Activated B cell treated with CpG ODN at 0.5 μM for 24 hours (primary cell): ENCODE results near the gene BPIFB3. TPM values are rescaled to one million over a fixed set of nuclear protein-coding genes. Genes with fewer than 3 reads are reported as not detected.

Experiments
- ATAC-seq: fragments of 200-7000 bp; cut with Tn5 transposase; one replicate; pipeline ENCODE4 v1.10.0; 2021; ENCODE audit warnings: low read depth, mild to moderate bottlenecking, moderate library complexity
- CTCF ChIA-PET: fragments of 350-600 bp; sonication (Branson Sonifier 250); formaldehyde crosslinking; loops from one replicate; lab custom pipeline; 2021; ENCODE audit warnings: antibody characterized with exemption; lab: Charles Lee
- POLR2A ChIA-PET: fragments of 350-600 bp; sonication (Branson Sonifier 250); formaldehyde crosslinking; loops from one replicate; lab custom pipeline; 2021; ENCODE audit warnings: antibody characterized with exemption; lab: Charles Lee
- DNase-seq: peaks from one replicate; pipeline ENCODE4 v3.0.0; 2022
- H3K27ac Mint-ChIP-seq: one replicate; pipeline ENCODE4 v1.8.0; 2020; ENCODE audit warnings: mixed read lengths
- H3K27me3 Mint-ChIP-seq: one replicate; pipeline ENCODE4 v1.8.0; 2021; ENCODE audit warnings: mixed read lengths
- H3K36me3 Mint-ChIP-seq: one replicate; pipeline ENCODE4 v1.8.0; 2021; ENCODE audit warnings: low read depth, mixed read lengths
- H3K4me1 Mint-ChIP-seq: one replicate; pipeline ENCODE4 v1.8.0; 2021; ENCODE audit warnings: mixed read lengths
- H3K4me3 Mint-ChIP-seq: one replicate; pipeline ENCODE4 v1.8.0; 2020; ENCODE audit warnings: mild to moderate bottlenecking, mixed read lengths
- H3K9me3 Mint-ChIP-seq: one replicate; pipeline ENCODE4 v1.8.0; 2020; ENCODE audit warnings: mixed read lengths
- intact Hi-C: fragments of 100-400 bp; cut with micrococcal nuclease; formaldehyde crosslinking; loops from one replicate; pipeline ENCODE4 v1.15.1; 2024
- total RNA-seq: library from RNA; stranded (reverse); gene quantifications from 2 replicates; pipeline ENCODE4 v1.2.3, GENCODE V29; 2022
- TF ChIP-seq, protein P1 (sequence below): fragments of 200-600 bp; IDR thresholded peaks from one replicate; pipeline ENCODE4 v1.8.0; 2022; ENCODE audit warnings: antibody characterized with exemption, mild to moderate bottlenecking

The BPIFB3 gene
- total RNA-seq, 1 donor from 2014 or later: not detected

DNA sequence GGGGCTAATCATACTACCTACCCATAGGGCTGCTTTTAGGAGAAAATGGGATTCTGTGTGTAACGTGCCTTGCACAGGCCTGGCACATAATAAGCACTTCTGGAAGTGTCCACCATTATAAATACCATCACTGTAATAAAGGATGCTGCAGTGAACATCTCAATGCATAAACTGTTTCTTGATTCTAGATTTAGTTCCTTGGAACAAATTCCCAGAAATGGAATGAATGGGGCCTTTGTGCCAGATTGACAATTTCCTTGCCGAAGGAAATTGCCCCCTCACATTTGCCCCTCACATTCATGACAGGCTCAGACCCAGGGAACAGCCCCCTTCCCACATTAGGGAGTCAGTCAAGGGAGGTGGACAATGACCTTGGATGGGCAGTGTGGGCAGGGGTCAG, 55.0 kb downstream of the BPIFB3 start:
- POLR2A ChIA-PET: no interaction called here
- intact Hi-C loops: no loop called here
- Mint-ChIP-seq H3K4me1 (no peaks in the 10 kb centered on the region), H3K27me3 (peaks cover 4% of the 10 kb centered on the region), H3K27ac (no peak overlapping the region), H3K4me3 (no peak overlapping the region), H3K9me3 (no peaks in the 10 kb centered on the region), H3K36me3 (no peaks in the 10 kb centered on the region)
- ATAC-seq (no peak), DNase-seq (no peak)
- CTCF ChIA-PET: no interaction called here
- TF ChIP-seq, protein P1, sequence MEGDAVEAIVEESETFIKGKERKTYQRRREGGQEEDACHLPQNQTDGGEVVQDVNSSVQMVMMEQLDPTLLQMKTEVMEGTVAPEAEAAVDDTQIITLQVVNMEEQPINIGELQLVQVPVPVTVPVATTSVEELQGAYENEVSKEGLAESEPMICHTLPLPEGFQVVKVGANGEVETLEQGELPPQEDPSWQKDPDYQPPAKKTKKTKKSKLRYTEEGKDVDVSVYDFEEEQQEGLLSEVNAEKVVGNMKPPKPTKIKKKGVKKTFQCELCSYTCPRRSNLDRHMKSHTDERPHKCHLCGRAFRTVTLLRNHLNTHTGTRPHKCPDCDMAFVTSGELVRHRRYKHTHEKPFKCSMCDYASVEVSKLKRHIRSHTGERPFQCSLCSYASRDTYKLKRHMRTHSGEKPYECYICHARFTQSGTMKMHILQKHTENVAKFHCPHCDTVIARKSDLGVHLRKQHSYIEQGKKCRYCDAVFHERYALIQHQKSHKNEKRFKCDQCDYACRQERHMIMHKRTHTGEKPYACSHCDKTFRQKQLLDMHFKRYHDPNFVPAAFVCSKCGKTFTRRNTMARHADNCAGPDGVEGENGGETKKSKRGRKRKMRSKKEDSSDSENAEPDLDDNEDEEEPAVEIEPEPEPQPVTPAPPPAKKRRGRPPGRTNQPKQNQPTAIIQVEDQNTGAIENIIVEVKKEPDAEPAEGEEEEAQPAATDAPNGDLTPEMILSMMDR: no peak

DNA sequence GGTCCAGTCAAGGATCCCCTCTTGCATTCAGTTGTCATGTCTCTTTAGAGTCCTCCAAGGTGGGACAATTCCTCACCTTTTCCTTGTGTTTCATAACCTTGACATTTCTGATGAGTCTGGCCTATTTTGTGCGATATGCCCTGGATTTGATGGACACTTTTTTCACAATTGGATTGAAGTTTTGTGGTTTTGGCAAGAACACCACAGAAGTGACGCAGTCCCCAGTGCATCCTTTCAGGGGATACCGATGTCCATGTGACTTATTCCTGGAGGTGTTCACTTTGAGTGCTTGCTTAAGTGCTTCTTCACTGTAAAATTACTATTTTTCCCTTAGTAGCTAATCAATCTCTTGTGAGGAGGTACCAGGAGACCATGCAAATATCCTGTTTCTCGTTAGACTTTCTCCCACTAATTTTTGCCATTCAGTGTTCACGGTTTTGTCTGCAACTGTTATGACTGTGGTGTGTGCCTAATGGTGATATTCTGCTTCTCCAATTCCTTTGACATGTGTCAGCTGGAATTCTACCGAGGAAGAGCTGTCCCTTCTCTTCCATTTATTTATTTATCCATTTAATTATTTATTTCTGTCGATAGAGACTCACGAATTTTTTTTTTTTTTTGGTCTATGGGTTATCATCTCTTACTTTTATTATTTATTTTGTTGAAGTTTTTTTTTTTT, 56.6 kb downstream of the BPIFB3 start:
- CTCF ChIA-PET: no interaction called here
- TF ChIP-seq, protein P1: no peak
- POLR2A ChIA-PET: no interaction called here
- DNase-seq (no peak), ATAC-seq (no peak)
- H3K36me3 Mint-ChIP-seq: no peaks in the 10 kb centered on the region
- no peak overlapping the region for H3K4me3 Mint-ChIP-seq
- H3K9me3 Mint-ChIP-seq: no peaks in the 10 kb centered on the region
- H3K4me1 Mint-ChIP-seq: no peaks in the 10 kb centered on the region
- peaks cover 4% of the 10 kb centered on the region for H3K27me3 Mint-ChIP-seq
- no peak overlapping the region for H3K27ac Mint-ChIP-seq
- intact Hi-C loops: no loop called here

DNA sequence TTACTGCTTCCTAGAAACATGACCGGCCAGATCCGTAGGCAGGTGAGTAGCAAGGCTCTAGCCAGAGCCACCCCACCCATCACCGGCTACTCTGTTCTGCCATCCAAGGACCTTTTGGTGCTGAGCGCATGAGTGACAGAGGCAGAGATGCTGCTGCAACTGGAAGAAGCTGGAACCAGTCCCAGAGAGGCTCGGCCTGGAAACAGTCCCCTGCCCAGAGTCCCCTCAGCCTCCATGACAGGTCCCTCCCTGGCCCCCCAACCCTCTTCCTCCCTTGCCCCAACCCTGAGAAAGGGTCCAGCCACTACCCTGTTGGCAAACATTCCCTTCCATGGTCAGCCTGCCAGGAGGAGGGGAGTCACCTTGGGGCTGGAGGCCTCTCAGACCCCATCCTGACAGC, 57.6 kb downstream of the BPIFB3 start:
- ChIA-PET POLR2A (no interaction called here), CTCF (no interaction called here)
- Mint-ChIP-seq H3K27ac (no peak overlapping the region), H3K4me1 (no peaks in the 10 kb centered on the region), H3K36me3 (no peaks in the 10 kb centered on the region), H3K4me3 (no peak overlapping the region), H3K9me3 (no peaks in the 10 kb centered on the region), H3K27me3 (peaks cover 4% of the 10 kb centered on the region)
- TF ChIP-seq, protein P1: no peak
- ATAC-seq (no peak), DNase-seq (no peak)
- intact Hi-C loops: no loop called here

DNA sequence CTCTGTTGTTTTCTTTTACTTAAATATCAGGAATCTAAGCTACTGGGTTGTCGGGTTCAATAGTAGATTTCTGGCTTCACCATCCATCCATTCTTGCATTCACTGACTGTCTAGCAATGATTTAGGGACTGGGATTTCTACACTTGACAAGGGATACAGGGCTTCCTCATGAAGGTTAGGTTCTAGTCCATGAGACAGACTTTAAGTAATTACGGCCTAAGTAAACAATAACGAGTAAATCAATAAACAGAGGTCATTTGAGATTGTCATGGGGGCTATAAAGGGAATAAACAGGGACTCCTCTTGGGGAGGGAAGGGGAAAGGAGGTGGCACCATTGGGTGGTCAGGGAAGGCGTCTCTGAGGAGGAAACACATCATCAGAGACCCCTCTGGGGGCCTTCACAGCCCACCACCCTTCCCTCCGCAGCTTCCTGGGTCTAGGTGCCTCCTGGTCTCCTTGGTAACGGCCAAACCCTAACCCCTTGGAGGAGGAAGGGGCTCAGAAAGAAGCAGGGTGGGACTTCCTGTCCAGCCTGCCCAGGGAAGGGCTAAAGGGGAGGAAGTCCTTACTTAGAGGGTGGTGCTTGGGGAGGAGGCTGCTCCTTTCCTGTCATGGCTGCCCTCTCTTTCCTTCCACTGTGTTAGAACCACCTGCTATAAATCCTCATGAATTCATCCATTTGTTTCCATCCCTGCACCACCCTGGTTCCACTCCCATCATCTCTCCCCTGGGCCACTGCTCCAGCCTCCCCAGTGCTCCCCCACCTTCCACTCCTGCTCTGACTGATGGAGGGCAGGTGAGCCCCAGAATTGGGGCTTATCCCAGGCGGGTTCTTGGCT, 59.1 kb downstream of the BPIFB3 start:
- no peak overlapping the region for H3K4me3 Mint-ChIP-seq

More for the DNA sequence above, 59.1 kb downstream of the BPIFB3 start:
- DNase-seq: no peak
- CTCF ChIA-PET: no interaction called here
- TF ChIP-seq, protein P1: no peak
- intact Hi-C loops: no loop called here
- peaks cover 2% of the 10 kb centered on the region for H3K27me3 Mint-ChIP-seq
- H3K27ac Mint-ChIP-seq: no peak overlapping the region
- H3K9me3 Mint-ChIP-seq: no peaks in the 10 kb centered on the region
- no peak for ATAC-seq
- no peaks in the 10 kb centered on the region for H3K4me1 Mint-ChIP-seq
- H3K36me3 Mint-ChIP-seq: no peaks in the 10 kb centered on the region
- POLR2A ChIA-PET: no interaction called here
